Breast epithelium (tissue), 4 donors: Measurements from ENCODE around the gene MDM1. TPM values are rescaled to one million over a fixed set of nuclear protein-coding genes. Genes with fewer than 3 reads are reported as not detected.

Experiments used
- DNase-seq, 2 donors: peaks; one replicate each; pipeline ENCODE4 v3.0.0-alpha.2; 2019; ENCODE audit warnings: low spot score in 2 of 2
- H3K27ac ChIP-seq, 2 donors: fragments of 200-600 bp; sonication (generic) in 1 of 2; one replicate each; pipeline ENCODE4 v1.5.1; 2016 to 2019; ENCODE audit warnings: mild to moderate bottlenecking in 1 of 2
- H3K27me3 ChIP-seq, 2 donors: fragments of 200-600 bp; sonication (generic) in 1 of 2; one replicate each; pipeline versions ENCODE4 v1.5.1 to v1.6.0; 2017 to 2019; ENCODE audit warnings: control low read depth in 1 of 2, mild to moderate bottlenecking in 1 of 2
- H3K36me3 ChIP-seq: fragments of 200-600 bp; one replicate; pipeline ENCODE4 v1.5.1; 2019
- H3K4me1 ChIP-seq, 2 donors: fragments of 200-600 bp; sonication (generic); one replicate each; pipeline ENCODE4 v1.5.1; 2016 to 2019; ENCODE audit warnings: control low read depth in 1 of 2
- H3K4me3 ChIP-seq, 3 donors: fragments of 200-600 bp; sonication (generic); 1 replicate in 2 of 3; 2 replicates in 1 of 3; pipeline ENCODE4 v1.5.1; 2016 to 2019; ENCODE audit warnings: mild to moderate bottlenecking in 3 of 3, moderate library complexity in 2 of 3
- H3K9me3 ChIP-seq, 2 donors: fragments of 200-600 bp; sonication (generic) in 1 of 2; one replicate each; pipeline ENCODE4 v1.5.1; 2016 to 2019; ENCODE audit warnings: control low read depth in 1 of 2
- POLR2A ChIP-seq: fragments of 450-650 bp; IDR thresholded peaks from one replicate; pipeline ENCODE4 v1.6.1; 2016; ENCODE audit warnings: antibody characterized with exemption, mild to moderate bottlenecking, moderate library complexity
- POLR2AphosphoS5 ChIP-seq, 3 donors: sonication (generic); formaldehyde crosslinking; IDR thresholded peaks; one replicate each; pipeline ENCODE4 v1.6.1; 2017; ENCODE audit warnings: antibody characterized with exemption in 3 of 3
- intact Hi-C: fragments of 100-400 bp; cut with DNase I; formaldehyde crosslinking; loops from one replicate; pipeline ENCODE4 v1.15.1; 2023; ENCODE audit warnings: low total_unique reads
- total RNA-seq, 3 donors: library from RNA; depleted of rRNA; stranded (reverse); fragments of >200 nt; gene quantifications; one replicate each; pipeline ENCODE4 v1.1.0, GENCODE V29; 2016
- TF ChIP-seq, protein P1 (sequence below), 3 donors: fragments of 450-650 bp; IDR thresholded peaks; one replicate each; pipeline ENCODE4 v1.5.1; 2016 to 2017; ENCODE audit warnings: antibody characterized with exemption in 3 of 3, mild to moderate bottlenecking in 3 of 3, moderate library complexity in 3 of 3

Gene MDM1
- total RNA-seq, 3 donors from 2014 or later = 13.1 to 38.6 (median 18.7) TPM

DNA sequence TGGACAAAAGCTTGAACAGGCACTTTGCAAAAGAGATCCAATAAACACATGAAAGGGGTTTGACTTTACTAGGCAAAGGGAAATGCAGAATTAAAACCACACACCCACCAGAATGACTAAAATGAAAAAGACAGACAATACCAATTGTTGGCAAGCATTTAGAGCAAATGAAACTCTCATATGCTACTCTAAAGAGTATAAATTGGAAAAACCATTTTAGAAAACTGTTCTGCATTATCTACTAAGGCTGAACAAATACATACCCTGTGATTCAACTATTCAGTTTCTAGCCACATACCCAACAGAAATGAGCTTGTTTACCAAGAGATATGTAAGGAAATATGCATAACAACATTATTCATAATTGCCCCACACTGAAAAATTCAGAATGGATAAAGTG, 70.3 kb downstream of the MDM1 start:
- Histone ChIP-seq H3K27me3 (no peaks in the 10 kb centered on the region), H3K36me3 (no peaks in the 10 kb centered on the region), H3K9me3 (no peaks in the 10 kb centered on the region), H3K27ac (no peak overlapping the region), H3K4me3 (no peak overlapping the region), H3K4me1 (no peaks in the 10 kb centered on the region)
- TF ChIP-seq, protein P1, sequence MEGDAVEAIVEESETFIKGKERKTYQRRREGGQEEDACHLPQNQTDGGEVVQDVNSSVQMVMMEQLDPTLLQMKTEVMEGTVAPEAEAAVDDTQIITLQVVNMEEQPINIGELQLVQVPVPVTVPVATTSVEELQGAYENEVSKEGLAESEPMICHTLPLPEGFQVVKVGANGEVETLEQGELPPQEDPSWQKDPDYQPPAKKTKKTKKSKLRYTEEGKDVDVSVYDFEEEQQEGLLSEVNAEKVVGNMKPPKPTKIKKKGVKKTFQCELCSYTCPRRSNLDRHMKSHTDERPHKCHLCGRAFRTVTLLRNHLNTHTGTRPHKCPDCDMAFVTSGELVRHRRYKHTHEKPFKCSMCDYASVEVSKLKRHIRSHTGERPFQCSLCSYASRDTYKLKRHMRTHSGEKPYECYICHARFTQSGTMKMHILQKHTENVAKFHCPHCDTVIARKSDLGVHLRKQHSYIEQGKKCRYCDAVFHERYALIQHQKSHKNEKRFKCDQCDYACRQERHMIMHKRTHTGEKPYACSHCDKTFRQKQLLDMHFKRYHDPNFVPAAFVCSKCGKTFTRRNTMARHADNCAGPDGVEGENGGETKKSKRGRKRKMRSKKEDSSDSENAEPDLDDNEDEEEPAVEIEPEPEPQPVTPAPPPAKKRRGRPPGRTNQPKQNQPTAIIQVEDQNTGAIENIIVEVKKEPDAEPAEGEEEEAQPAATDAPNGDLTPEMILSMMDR (IDR thresholded peaks at IDR 0.05) = no peak
- TF ChIP-seq POLR2A (no peak), POLR2AphosphoS5 (IDR thresholded peaks at IDR 0.05) (no peak)
- no peak for DNase-seq
- intact Hi-C loops = no loop called here

DNA sequence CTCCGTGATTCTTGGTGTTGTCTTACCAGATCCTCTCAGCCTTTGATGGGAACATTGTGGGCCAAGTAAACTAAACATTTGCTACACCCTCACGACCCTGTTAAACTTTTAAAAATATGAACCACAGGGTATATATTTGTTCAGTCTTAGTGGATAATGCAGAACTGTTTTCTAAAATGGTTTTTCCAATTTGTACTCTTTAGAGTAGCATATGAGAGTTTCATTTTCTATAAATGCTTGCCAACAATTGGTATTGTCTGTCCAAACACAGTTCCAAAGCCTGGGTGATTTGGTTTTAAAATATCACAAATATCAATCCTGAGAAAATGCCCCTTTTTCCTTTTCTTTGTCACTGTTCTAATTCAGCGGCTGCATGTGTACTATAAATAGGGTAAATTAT, 72.0 kb downstream of the MDM1 start:
- Histone ChIP-seq H3K27me3 (no peaks in the 10 kb centered on the region), H3K9me3 (no peaks in the 10 kb centered on the region), H3K27ac (no peak overlapping the region), H3K4me3 (no peak overlapping the region), H3K4me1 (no peaks in the 10 kb centered on the region), H3K36me3 (no peaks in the 10 kb centered on the region)
- TF ChIP-seq POLR2AphosphoS5 (IDR thresholded peaks at IDR 0.05) = no peak
- no peak for TF ChIP-seq POLR2A
- TF ChIP-seq, protein P1 (IDR thresholded peaks at IDR 0.05) = no peak
- intact Hi-C loops = no loop called here
- DNase-seq = no peak

DNA sequence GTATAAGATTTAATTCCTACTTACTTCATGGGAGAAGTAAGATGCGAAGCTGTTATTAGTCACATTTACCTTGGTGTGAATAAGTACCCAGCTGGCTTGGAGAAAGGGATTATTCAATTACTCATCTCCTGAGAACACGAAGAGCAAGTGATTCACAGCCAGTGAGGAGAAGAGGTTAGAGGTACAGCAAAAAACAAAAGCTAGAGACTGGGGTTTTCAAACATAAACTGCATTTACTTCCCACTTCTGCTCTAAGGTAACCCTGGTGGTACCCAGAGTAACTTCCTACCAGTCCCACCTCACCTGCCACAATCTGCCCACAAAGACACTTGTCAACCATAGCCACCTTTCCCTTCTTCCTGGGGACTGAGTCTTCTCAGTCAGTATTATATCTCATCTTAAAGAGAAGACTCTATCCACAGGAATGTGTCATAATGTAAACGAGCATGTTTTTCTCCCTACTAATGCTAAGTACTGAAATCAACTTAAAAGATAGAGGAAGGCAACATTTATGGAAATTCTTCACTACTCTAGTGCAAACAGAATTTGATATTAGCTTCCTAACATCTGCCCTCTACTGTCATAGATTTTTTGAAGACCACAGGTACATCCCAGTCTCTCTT, 72.7 kb downstream of the MDM1 start:
- Histone ChIP-seq H3K27ac (no peak overlapping the region), H3K4me1 (no peaks in the 10 kb centered on the region), H3K36me3 (no peaks in the 10 kb centered on the region), H3K4me3 (no peak overlapping the region), H3K27me3 (no peaks in the 10 kb centered on the region), H3K9me3 (no peaks in the 10 kb centered on the region)
- intact Hi-C loops = no loop called here
- DNase-seq = no peak
- no peak for TF ChIP-seq POLR2AphosphoS5 (IDR thresholded peaks at IDR 0.05)
- no peak for TF ChIP-seq POLR2A
- TF ChIP-seq, protein P1 (IDR thresholded peaks at IDR 0.05) = no peak

DNA sequence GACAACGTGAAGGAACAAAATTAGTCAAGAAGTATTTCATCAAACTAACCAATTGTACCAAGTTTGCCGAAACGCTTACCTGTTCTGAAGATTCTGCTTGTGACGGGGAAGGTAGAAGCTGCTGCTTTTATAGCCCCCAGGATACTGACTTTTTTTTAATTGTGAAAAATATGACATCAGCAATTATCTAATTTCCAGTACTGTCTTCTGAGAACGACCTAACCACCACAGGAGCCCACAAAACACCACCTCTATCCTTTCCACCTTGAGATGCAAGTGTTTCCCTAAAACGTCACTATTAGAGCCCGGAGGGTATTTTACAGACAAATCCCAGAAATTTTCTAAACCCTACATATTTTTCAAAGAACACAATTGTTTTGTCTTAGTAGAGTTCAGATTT, 78.7 kb downstream of the MDM1 start, which contains the start of gene IL22:
Gene IL22 (minus strand): TSS at position 101 of the 400 bp plus-strand sequence. CDS start 156 bp downstream, outside the sequence.
- intact Hi-C loops = no loop called here
- H3K4me1 ChIP-seq = no peaks in the 10 kb centered on the region
- no peak within 1 kb of the TSS for H3K27ac ChIP-seq
- no peaks in the 10 kb centered on the region for H3K36me3 ChIP-seq
- H3K4me3 ChIP-seq = no peak within 1 kb of the TSS
- TF ChIP-seq, protein P1 (IDR thresholded peaks at IDR 0.05) = no peak
- no peak for TF ChIP-seq POLR2AphosphoS5 (IDR thresholded peaks at IDR 0.05)
- no peak for TF ChIP-seq POLR2A
- no peaks in the 10 kb centered on the region for H3K27me3 ChIP-seq
- no peak for DNase-seq
- no peaks in the 10 kb centered on the region for H3K9me3 ChIP-seq

DNA sequence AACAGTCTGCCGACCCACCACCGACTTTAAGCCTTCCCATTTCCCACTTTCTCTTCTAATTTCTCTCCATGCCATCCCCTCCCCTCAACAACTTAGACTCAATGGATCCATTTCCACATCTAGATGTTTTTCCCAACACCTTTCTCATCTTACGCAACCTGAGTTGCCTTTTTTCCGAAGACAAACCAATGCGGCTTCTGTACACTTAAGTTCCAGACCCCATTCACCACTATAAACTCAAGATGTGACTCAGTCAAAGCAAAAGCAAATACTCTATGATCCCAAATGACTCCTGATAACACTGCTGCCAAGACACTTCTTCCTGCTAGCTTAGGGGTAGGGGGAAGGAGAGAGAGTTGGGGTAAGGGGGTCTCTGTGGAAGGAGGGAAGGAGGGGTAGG, 80.1 kb downstream of the MDM1 start:
- Histone ChIP-seq H3K27me3 (no peaks in the 10 kb centered on the region), H3K9me3 (peaks cover 0 to under 1% of the 10 kb centered on the region in 2 donors), H3K27ac (no peak overlapping the region), H3K36me3 (no peaks in the 10 kb centered on the region), H3K4me3 (no peak overlapping the region), H3K4me1 (no peaks in the 10 kb centered on the region)
- no peak for DNase-seq
- intact Hi-C loops = no loop called here
- TF ChIP-seq, protein P1 (IDR thresholded peaks at IDR 0.05) = no peak
